B cell (primary cell): ENCODE results near the gene VAMP8. TPM values are rescaled to one million over a fixed set of nuclear protein-coding genes. Genes with fewer than 3 reads are reported as not detected.

Source experiments
- ATAC-seq: fragments of 200-7000 bp; cut with Tn5 transposase; one replicate; pipeline ENCODE4 v1.10.0; 2021; ENCODE audit warnings: low read depth, mild to moderate bottlenecking, moderate number of reproducible peaks, moderate library complexity
- CTCF ChIA-PET: fragments of 350-600 bp; sonication (Branson Sonifier 250); formaldehyde crosslinking; loops from one replicate; lab custom pipeline; 2021; ENCODE audit warnings: antibody characterized with exemption, inconsistent platforms; lab: Charles Lee
- POLR2A ChIA-PET: fragments of 350-600 bp; sonication (Branson Sonifier 250); formaldehyde crosslinking; loops from one replicate; lab custom pipeline; 2021; ENCODE audit warnings: antibody characterized with exemption; lab: Charles Lee
- DNase-seq: peaks from one replicate; pipeline ENCODE4 v3.0.0; 2013
- H2AFZ ChIP-seq: 2 replicates; pipeline ENCODE4 v1.6.1; 2012; ENCODE audit warnings: mild to moderate bottlenecking, low read depth, low read length; ENCODE audit not compliant: insufficient read depth, poor library complexity, severe bottlenecking
- H3K27ac ChIP-seq, 2 donors: 1 replicate in 1 of 2; 2 replicates in 1 of 2; pipeline ENCODE4 v1.5.1; 2012 to 2013; ENCODE audit warnings: low read length in 2 of 2, mild to moderate bottlenecking in 2 of 2, moderate library complexity in 1 of 2
- H3K27me3 ChIP-seq, 4 experiments: fragments of 200-600 bp in 1 of 4; sonication (generic) in 1 of 4; replicated peaks in 1 of 4; 1 replicate in 2 of 4; 2 replicates in 2 of 4; pipeline versions ENCODE4 v1.6.1 to v1.7.0; 2013 to 2016; ENCODE audit warnings: low read length in 3 of 4, mild to moderate bottlenecking in 2 of 4, mixed read lengths in 1 of 4, moderate library complexity in 1 of 4; ENCODE audit not compliant: insufficient read depth in 4 of 4, control insufficient read depth in 3 of 4; ENCODE audit errors: control extremely low read depth in 1 of 4
- H3K36me3 ChIP-seq, 2 experiments: replicated peaks in 1 of 2; 1 replicate in 1 of 2; 2 replicates in 1 of 2; pipeline versions ENCODE4 v1.6.1 to v1.7.1; 2013; ENCODE audit warnings: low read length in 1 of 2; ENCODE audit not compliant: insufficient read depth in 2 of 2, control insufficient read depth in 1 of 2; ENCODE audit errors: control extremely low read depth in 1 of 2, extremely low read depth in 1 of 2
- H3K4me1 ChIP-seq, 2 donors: fragments of 200-600 bp in 1 of 2; sonication (generic) in 1 of 2; 1 replicate in 1 of 2; 2 replicates in 1 of 2; pipeline versions ENCODE4 v1.5.1 to v1.6.1; 2013 to 2017; ENCODE audit warnings: low read length in 2 of 2; ENCODE audit not compliant: control insufficient read depth in 2 of 2, insufficient read depth in 2 of 2
- H3K4me2 ChIP-seq: replicated peaks from 2 replicates; pipeline ENCODE3; 2012; ENCODE audit warnings: mild to moderate bottlenecking, low read depth, low read length; ENCODE audit not compliant: poor library complexity, severe bottlenecking
- H3K4me3 ChIP-seq, 5 experiments: fragments of 200-600 bp in 1 of 5; sonication (generic) in 1 of 5; 1 replicate in 3 of 5; 2 replicates in 2 of 5; pipeline versions ENCODE4 v1.5.1 to v1.7.0; 2011 to 2016; ENCODE audit warnings: low read length in 4 of 5, mild to moderate bottlenecking in 4 of 5, low read depth in 2 of 5, control low read depth in 1 of 5, moderate library complexity in 1 of 5; ENCODE audit not compliant: insufficient read depth in 1 of 5; ENCODE audit errors: control extremely low read depth in 1 of 5, extremely low read depth in 1 of 5
- H3K79me2 ChIP-seq: fragments of 200-600 bp; sonication (generic); one replicate; pipeline ENCODE4 v1.6.0; 2016; ENCODE audit warnings: low read length; ENCODE audit not compliant: control insufficient read depth, insufficient read depth
- H3K9ac ChIP-seq: fragments of 200-600 bp; sonication (generic); 2 replicates; pipeline ENCODE4 v1.6.1; 2017; ENCODE audit warnings: mild to moderate bottlenecking, low read length, moderate library complexity
- H3K9me3 ChIP-seq, 3 donors: one replicate each; pipeline versions ENCODE4 v1.6.1 to v1.7.1; 2013; ENCODE audit warnings: low read length in 2 of 3; ENCODE audit not compliant: control insufficient read depth in 2 of 3, insufficient read depth in 1 of 3; ENCODE audit errors: control extremely low read depth in 1 of 3
- H4K20me1 ChIP-seq: 2 replicates; pipeline ENCODE4 v1.6.0; 2012; ENCODE audit warnings: mild to moderate bottlenecking, low read length; ENCODE audit not compliant: insufficient read depth, control insufficient read depth, poor library complexity, severe bottlenecking
- H3K27ac Mint-ChIP-seq: one replicate; pipeline ENCODE4 v1.8.0; 2021; ENCODE audit warnings: mixed read lengths
- H3K27me3 Mint-ChIP-seq: one replicate; pipeline ENCODE4 v1.8.0; 2021; ENCODE audit warnings: mixed read lengths
- H3K4me1 Mint-ChIP-seq: one replicate; pipeline ENCODE4 v1.8.0; 2021; ENCODE audit warnings: mixed read lengths
- H3K4me3 Mint-ChIP-seq: one replicate; pipeline ENCODE4 v1.8.0; 2021; ENCODE audit warnings: mixed read lengths
- H3K9me3 Mint-ChIP-seq: one replicate; pipeline ENCODE4 v1.8.0; 2022; ENCODE audit warnings: mixed read lengths; ENCODE audit not compliant: insufficient read depth
- EZH2 ChIP-seq: IDR thresholded peaks from 2 replicates; pipeline ENCODE4 v1.6.1; 2012; ENCODE audit warnings: borderline replicate concordance, low read depth, mild to moderate bottlenecking, moderate library complexity, low read length; ENCODE audit not compliant: insufficient read depth, poor library complexity, severe bottlenecking
- WGBS: methylation state at CpG from one replicate; pipeline ENCODE4 v1.1.5; 2013; ENCODE audit warnings: missing lambda C conversion rate; ENCODE audit not compliant: insufficient coverage; 5-methylcytosine and 5-hydroxymethylcytosine counted together
- intact Hi-C: fragments of 100-400 bp; cut with micrococcal nuclease; formaldehyde crosslinking; loops from one replicate; pipeline ENCODE4 v1.10.0; 2022
- polyA plus RNA-seq: library from polyadenylated mRNA; depleted of rRNA; stranded (reverse); fragments of >200 nt; gene quantifications from 2 replicates; pipeline ENCODE4 v1.2.3, GENCODE V29; 2012
- total RNA-seq, 2 donors: library from RNA; stranded (reverse); fragments of 120-200 nt in 1 of 2; gene quantifications; 1 replicate in 1 of 2; 2 replicates in 1 of 2; pipeline versions ENCODE4 v1.2.3 to v1.2.4, GENCODE V29; 2013 to 2022
- TF ChIP-seq, protein P1 (sequence below): fragments of 200-600 bp; IDR thresholded peaks from one replicate; pipeline ENCODE4 v1.8.0; 2022; ENCODE audit warnings: antibody characterized with exemption, mild to moderate bottlenecking

The VAMP8 gene
- total and polyA plus RNA-seq, 2 donors (not counting 1 experiment from before 2014, with no cell fraction given), result 68.7 to 73.8 TPM

- Mint-ChIP-seq H3K27me3 (no peaks in the 10 kb centered on the region), H3K27ac (no peak overlapping the region), H3K4me1 (peaks cover 49% of the 10 kb centered on the region), H3K4me3 (no peak overlapping the region), H3K9me3 (no peaks in the 10 kb centered on the region)
- intact Hi-C loops, result no loop called here
- Histone ChIP-seq H3K27me3 (no peaks in the 10 kb centered on the region), H3K27ac (no peak overlapping the region), H3K9ac (no peak overlapping the region), H4K20me1 (peaks cover 34% of the 10 kb centered on the region), H3K4me3 (no peak overlapping the region), H3K4me2 (no peak overlapping the region), H2AFZ (no peak overlapping the region), H3K4me1 (peaks cover 22 to 29% of the 10 kb centered on the region in 2 donors), H3K9me3 (no peaks in the 10 kb centered on the region), H3K79me2 (peaks cover 23% of the 10 kb centered on the region), H3K36me3 (peaks cover 0 to 28% of the 10 kb centered on the region in 2 experiments)
- CTCF ChIA-PET, result interaction anchor here (1.0 kb wide), 1 partner anchor 32 kb away, joined by 4 read pairs; no protein-coding TSS in a partner anchor
- TF ChIP-seq EZH2, result no peak
- TF ChIP-seq, protein P1, sequence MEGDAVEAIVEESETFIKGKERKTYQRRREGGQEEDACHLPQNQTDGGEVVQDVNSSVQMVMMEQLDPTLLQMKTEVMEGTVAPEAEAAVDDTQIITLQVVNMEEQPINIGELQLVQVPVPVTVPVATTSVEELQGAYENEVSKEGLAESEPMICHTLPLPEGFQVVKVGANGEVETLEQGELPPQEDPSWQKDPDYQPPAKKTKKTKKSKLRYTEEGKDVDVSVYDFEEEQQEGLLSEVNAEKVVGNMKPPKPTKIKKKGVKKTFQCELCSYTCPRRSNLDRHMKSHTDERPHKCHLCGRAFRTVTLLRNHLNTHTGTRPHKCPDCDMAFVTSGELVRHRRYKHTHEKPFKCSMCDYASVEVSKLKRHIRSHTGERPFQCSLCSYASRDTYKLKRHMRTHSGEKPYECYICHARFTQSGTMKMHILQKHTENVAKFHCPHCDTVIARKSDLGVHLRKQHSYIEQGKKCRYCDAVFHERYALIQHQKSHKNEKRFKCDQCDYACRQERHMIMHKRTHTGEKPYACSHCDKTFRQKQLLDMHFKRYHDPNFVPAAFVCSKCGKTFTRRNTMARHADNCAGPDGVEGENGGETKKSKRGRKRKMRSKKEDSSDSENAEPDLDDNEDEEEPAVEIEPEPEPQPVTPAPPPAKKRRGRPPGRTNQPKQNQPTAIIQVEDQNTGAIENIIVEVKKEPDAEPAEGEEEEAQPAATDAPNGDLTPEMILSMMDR, result no peak
- ATAC-seq (no peak), DNase-seq (no peak)
- POLR2A ChIA-PET, result interaction anchor here (1.1 kb wide), 1 partner anchor 11 kb away, joined by 5 read pairs; the partner anchor contains the start of gene USP39
- 92% methylated on average over 2 of the region's 4 CpGs for WGBS
Observed at GRCh38 chr2:85605406-85606115, 28.2 kb downstream of the VAMP8 start.

DNA sequence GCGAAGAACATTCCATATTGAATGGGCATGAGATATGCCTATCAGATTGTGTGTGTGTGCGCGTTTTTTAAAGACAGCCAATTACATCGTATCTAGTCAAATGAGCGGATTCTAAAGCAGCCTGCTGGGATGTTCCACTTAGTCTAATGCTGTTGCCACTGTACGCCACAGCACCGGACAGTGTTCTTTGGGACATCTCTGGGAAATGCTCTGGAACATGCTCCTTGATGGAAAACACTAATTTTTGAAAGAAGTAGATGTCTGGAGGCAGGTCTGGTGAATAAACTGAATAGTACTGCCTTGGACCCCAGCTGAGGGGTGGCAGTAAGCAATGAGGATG is 28.7 kb downstream of the VAMP8 start:
- TF ChIP-seq, protein P1, result no peak
- no peak for TF ChIP-seq EZH2
- peaks cover 0 to 28% of the 10 kb centered on the region in 2 experiments for H3K36me3 ChIP-seq
- intact Hi-C loops, result no loop called here
- no peak overlapping the region for H2AFZ ChIP-seq
- Mint-ChIP-seq H3K4me1 (peaks cover 49% of the 10 kb centered on the region), H3K27ac (no peak overlapping the region), H3K4me3 (no peak overlapping the region), H3K9me3 (no peaks in the 10 kb centered on the region), H3K27me3 (no peaks in the 10 kb centered on the region)
- no peak overlapping the region for H3K4me2 ChIP-seq
- WGBS, result 97% methylated on average over 6 of the region's 7 CpGs
- DNase-seq, result no peak
- H3K9me3 ChIP-seq, result no peaks in the 10 kb centered on the region
- no peak overlapping the region for H3K27ac ChIP-seq
- POLR2A ChIA-PET, result interaction anchor here (0.7 to 1.1 kb wide), 2 partner anchors 10 to 134 kb away, joined by 4 to 5 read pairs; partner anchors contain the start of gene USP39
- no peaks in the 10 kb centered on the region for H3K27me3 ChIP-seq
- ATAC-seq, result no peak
- H3K4me1 ChIP-seq, result peaks cover 22 to 32% of the 10 kb centered on the region in 2 donors
- peaks cover 34% of the 10 kb centered on the region for H4K20me1 ChIP-seq
- no peak overlapping the region for H3K9ac ChIP-seq
- H3K79me2 ChIP-seq, result peaks cover 26% of the 10 kb centered on the region
- CTCF ChIA-PET, result no interaction called here
- no peak overlapping the region for H3K4me3 ChIP-seq
